Mucosa of stomach (tissue), 1 donor: ENCODE results near the gene MAPKBP1.

Experiments
- H3K27me3 ChIP-seq: one replicate; pipeline ENCODE4 v1.7.0; 2013; ENCODE audit warnings: mild to moderate bottlenecking, low read length; ENCODE audit not compliant: control insufficient read depth, insufficient read depth
- H3K36me3 ChIP-seq: one replicate; pipeline ENCODE4 v1.7.0; 2013; ENCODE audit warnings: low read length; ENCODE audit not compliant: control insufficient read depth, insufficient read depth
- H3K4me1 ChIP-seq: one replicate; pipeline ENCODE4 v1.7.0; 2013; ENCODE audit warnings: mild to moderate bottlenecking, low read length; ENCODE audit not compliant: control insufficient read depth, insufficient read depth
- H3K4me3 ChIP-seq: one replicate; pipeline ENCODE4 v1.7.0; 2013; ENCODE audit warnings: low read length
- H3K9ac ChIP-seq: one replicate; pipeline ENCODE4 v1.7.0; 2013; ENCODE audit warnings: mild to moderate bottlenecking, low read length, moderate library complexity
- H3K9me3 ChIP-seq: one replicate; pipeline ENCODE4 v1.7.0; 2013; ENCODE audit warnings: mild to moderate bottlenecking, low read length, moderate library complexity; ENCODE audit not compliant: control insufficient read depth
- donor health status: Pancreatic carcinoma.

MAPKBP1 gene

DNA sequence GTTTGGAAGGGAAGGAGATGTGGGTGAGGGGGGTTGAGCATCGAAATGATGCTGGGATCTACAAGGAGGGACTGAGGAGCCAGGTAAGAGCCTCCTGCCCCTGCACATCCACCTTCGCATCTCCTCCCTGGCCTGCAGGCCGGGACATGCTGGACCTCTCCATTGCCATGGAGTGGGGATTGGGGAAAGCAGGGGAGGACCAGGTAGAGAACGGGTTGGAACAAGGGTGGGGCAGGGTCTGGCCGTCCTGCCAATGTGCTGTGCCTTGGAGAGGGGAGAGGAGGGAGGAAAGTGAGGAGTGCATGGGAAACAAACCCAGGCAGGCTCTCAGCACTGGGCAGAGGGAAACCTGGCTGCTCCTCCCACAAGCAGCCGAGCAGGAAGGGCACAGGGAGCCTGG lies 74.9 kb downstream of the MAPKBP1 start:
- Histone ChIP-seq H3K36me3 (peaks cover 6% of the 10 kb centered on the region), H3K9me3 (no peaks in the 10 kb centered on the region), H3K4me3 (no peak overlapping the region), H3K27me3 (peaks cover 19% of the 10 kb centered on the region), H3K4me1 (no peaks in the 10 kb centered on the region), H3K9ac (no peak overlapping the region)

DNA sequence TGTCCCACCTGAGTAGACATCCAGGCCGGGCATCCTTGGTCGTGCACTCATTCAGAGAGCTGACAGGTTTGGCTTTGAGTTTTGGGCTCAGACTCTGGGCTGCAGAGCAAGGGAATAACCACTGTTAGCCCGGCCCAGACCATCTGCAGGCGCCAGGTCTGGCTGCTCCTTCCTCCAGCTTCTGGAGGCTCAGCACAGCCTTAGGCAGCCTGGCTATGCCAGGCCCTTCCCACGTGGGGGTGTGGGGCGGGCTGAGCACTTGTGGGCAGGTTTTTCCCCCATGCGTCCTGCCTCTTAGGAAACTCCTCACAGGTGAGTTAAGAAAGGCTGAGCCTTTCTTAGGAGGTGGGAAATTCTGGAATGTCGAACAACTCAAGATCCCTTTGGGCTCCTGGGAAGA lies 75.6 kb downstream of the MAPKBP1 start:
- H3K9me3 ChIP-seq: no peaks in the 10 kb centered on the region
- peaks cover 19% of the 10 kb centered on the region for H3K27me3 ChIP-seq
- no peaks in the 10 kb centered on the region for H3K4me1 ChIP-seq
- H3K9ac ChIP-seq: no peak overlapping the region
- H3K4me3 ChIP-seq: no peak overlapping the region
- peaks cover 6% of the 10 kb centered on the region for H3K36me3 ChIP-seq

DNA sequence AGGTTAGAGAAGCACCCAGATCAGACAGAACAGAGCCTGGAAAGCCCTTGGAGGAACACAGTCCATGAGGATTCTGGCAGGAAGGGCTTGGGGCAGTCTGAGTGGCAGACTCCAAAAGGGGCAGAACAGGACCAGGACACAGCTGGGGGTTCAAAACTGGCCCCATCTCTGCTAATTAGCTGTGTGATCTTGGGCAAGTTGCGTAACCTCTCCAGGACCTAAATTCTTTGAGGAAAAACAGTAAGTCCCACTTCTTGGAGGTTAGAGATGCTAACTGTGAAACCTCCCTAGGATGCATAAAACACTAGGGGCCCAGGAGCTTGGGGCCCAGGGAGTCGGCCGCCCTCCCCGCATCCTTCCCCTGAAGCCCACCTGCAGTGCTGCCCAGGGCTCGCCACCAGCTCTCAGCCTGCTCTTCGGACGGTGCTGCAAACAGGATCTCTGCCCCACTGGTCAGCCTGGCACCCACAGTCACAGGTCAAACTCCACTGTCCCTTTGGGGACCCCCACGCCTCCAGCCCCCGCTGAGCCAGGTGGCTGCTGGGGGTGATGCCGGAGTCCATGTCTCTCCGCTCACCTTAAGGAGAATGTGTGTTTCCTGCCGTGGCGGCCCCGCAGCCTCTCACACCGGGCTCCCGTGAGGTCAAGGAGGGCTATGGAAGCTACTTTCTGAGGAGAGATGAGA lies 76.3 kb downstream of the MAPKBP1 start:
- Histone ChIP-seq H3K27me3 (peaks cover 19% of the 10 kb centered on the region), H3K4me3 (no peak overlapping the region), H3K9ac (no peak overlapping the region), H3K4me1 (no peaks in the 10 kb centered on the region), H3K36me3 (peaks cover 6% of the 10 kb centered on the region), H3K9me3 (no peaks in the 10 kb centered on the region)

DNA sequence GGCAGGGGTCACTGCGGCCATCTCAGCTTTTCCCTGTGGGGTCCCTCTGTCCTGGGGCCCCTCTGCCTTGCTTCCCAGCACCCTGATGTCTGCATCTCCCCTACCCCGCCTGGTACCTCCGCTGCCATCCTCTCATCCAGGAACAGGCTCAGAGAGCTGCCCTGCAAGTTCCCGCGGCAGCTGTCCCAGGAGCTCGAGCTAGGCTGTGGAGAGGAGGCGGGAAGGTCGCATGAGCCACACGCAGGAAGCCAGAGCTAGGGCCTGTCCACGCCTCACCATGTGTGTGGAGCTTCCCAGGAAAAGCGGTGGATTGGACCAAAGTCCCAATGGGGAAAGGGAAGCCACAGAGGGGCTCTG lies 76.9 kb downstream of the MAPKBP1 start:
- no peak overlapping the region for H3K4me3 ChIP-seq
- H3K9ac ChIP-seq: no peak overlapping the region
- H3K36me3 ChIP-seq: peaks cover 6% of the 10 kb centered on the region
- no peaks in the 10 kb centered on the region for H3K9me3 ChIP-seq
- H3K4me1 ChIP-seq: no peaks in the 10 kb centered on the region
- H3K27me3 ChIP-seq: peaks cover 19% of the 10 kb centered on the region

DNA sequence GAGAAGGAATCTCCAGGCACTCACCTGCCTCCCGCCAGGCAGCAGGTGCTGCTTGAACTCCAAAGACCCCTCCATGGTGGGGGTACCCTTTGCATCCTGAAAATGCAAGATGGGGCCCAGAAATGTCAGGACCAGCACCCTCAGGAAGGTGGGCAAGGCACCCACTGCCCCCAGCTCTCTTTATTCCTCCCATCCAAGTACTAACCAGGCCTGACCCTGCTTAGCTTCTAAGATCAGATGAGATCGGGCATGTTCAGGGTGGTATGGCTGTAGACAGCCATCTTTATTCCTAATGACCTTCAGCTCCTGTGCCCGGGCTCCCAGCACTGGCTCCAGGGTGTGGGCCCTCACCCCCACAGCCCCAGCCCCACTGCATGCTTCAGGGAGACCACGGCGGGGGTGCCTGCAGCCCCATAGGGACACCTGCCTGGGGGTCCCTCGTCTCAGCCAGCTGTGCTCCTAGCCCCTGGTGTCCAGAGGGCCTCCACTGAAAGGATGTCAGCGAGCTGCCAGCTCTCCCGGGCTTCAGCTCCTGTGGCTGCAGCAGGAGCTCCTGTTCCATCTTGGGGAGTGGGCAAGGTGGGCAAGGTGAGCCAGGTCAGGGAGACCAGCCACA lies 77.6 kb downstream of the MAPKBP1 start:
- peaks cover 19% of the 10 kb centered on the region for H3K27me3 ChIP-seq
- H3K9me3 ChIP-seq: no peaks in the 10 kb centered on the region
- peaks cover 6% of the 10 kb centered on the region for H3K36me3 ChIP-seq
- no peaks in the 10 kb centered on the region for H3K4me1 ChIP-seq
- no peak overlapping the region for H3K9ac ChIP-seq
- no peak overlapping the region for H3K4me3 ChIP-seq

DNA sequence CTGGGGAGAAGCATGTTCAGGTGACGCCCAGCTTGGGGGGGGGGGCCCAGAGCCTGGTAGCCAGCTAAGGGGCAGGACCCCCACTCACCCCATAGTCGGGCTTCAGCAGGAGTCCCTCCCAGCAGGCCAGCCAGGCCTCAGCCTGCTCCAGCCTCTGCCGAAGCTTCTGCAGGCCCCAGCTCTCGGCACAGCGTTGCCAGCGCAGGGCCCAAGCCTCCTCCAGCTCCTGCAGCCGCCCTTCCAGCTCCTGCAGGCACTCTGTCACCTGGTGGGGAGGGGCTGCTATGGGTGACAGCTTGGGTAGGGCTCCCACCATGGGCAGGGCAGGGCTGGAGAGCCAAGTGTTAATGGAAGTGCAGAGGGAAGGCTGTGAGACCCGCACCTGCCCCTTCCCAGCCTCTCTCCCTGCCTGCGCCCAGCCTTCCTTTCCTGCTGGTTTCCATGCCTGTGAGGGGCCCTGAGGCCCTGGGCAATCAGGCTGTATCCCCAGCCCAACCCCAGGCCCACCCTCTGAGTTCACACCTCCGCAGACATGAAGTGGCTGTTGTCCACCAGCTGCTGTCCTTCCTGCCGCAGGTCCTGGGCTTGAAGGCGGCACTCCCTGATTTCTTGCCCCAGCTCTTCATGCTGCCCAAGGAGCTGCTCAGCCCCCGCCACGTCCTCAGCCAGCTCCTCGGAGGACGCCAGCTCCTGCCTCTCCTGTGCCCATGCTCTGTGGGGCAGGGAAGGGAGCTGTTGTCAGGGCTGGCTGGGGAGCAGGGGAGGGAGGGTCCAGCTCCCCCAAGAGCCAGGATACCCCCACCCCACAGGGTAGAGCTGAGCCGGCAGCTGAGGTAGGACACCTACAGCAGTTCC lies 78.7 kb downstream of the MAPKBP1 start:
- Histone ChIP-seq H3K4me3 (no peak overlapping the region), H3K27me3 (peaks cover 19% of the 10 kb centered on the region), H3K9ac (no peak overlapping the region), H3K4me1 (no peaks in the 10 kb centered on the region), H3K36me3 (peaks cover 5% of the 10 kb centered on the region), H3K9me3 (no peaks in the 10 kb centered on the region)

DNA sequence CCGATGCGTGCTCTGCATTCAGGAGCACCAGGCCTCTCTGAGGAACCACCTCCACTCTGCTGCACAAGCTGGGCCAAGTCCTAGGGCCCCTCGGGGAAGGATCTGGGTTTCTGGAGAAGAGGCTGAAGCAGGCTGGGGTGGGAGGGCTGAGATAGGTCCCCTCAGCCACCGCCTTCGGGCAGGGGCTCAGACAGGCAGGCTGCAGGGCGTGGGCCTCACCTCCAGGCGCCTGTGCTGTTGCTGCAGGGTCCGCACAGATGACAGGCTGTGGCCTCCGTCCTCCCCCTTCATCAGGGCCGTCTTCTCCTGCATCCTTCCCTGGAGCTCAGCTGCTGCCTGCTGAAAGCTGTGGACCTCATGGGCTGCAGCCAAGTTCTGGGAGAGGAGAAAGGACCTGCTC lies 79.5 kb downstream of the MAPKBP1 start:
- Histone ChIP-seq H3K9me3 (no peaks in the 10 kb centered on the region), H3K4me3 (no peak overlapping the region), H3K27me3 (peaks cover 19% of the 10 kb centered on the region), H3K4me1 (no peaks in the 10 kb centered on the region), H3K9ac (no peak overlapping the region), H3K36me3 (no peaks in the 10 kb centered on the region)

DNA sequence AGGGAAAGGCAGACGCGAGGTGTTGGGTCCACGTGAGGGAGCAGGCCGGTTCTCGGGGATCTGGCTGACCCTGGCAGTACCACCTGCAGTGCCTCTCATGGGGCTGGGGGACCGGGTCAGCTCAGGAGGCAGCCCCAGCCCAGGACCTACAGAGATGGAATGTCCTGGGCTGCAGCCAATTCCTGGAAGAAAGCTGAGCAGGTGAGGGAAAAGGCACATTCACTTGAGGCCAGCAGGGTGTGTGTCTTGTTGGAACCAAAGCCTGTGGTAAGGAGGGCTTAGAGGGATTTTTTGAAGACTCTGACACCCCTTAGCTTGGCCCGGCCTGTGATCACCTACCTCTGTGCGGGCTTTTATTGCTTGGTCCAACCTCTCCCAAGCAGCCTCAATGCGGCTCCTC lies 80.2 kb downstream of the MAPKBP1 start:
- Histone ChIP-seq H3K36me3 (no peaks in the 10 kb centered on the region), H3K4me3 (no peak overlapping the region), H3K4me1 (no peaks in the 10 kb centered on the region), H3K9me3 (no peaks in the 10 kb centered on the region), H3K27me3 (peaks cover 19% of the 10 kb centered on the region), H3K9ac (no peak overlapping the region)

DNA sequence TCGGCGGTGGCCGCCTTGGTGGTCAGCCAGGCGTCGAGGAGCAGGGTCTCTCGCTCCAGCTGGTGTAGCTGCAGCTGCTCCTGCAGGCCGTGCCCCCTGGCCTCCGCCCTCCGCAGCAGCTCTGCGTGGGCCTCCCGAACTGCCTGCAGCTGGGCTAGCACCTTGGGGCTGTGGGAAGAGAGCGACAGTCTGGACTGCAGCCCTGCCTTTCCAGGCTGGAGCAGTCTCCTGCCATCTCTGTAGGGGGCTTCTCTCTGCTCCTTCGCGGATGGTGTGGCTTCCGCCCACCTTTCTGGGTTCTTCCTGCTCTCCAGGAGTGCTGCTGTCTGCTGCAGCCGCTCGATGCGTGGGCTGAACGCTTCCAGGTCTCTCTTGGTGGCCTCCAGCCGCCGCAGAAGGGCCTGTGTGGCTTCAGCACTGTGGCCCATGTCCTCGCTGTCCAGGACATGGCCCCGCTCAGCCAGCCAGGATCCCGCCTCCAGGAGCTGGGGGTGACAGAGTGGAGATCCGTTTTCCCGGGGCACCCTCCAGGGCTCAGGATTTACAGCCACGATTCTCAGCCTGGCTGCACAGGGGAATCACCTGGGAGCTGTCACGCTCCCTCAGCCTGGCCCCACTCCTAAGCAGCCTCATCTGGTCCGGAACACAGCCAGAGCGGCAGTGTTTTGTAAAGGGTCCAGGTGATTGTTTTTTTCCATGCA lies 81.1 kb downstream of the MAPKBP1 start:
- Histone ChIP-seq H3K27me3 (peaks cover 19% of the 10 kb centered on the region), H3K4me1 (no peaks in the 10 kb centered on the region), H3K9me3 (no peaks in the 10 kb centered on the region), H3K9ac (no peak overlapping the region), H3K36me3 (no peaks in the 10 kb centered on the region), H3K4me3 (no peak overlapping the region)

DNA sequence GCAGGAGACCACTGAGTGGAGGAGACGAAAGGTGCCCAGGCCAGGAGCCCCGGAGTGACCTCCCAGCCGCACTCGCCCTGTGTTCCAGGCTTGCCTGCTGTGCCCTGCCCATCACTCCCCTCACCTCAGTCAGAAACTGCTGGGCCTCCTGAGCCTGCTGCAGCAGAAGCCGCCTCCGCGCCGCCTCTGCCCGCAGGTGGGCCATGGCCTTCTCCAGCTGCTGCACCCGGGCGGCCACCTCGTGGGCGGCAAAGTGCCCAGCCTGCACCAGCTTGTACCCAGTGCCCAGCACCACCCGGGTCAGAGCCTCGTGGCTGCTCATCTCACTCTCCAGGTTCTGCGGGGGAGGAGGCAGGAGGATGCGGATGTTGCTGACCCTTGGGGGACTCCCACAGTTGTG lies 82.0 kb downstream of the MAPKBP1 start:
- Histone ChIP-seq H3K4me3 (no peak overlapping the region), H3K27me3 (peaks cover 19% of the 10 kb centered on the region), H3K4me1 (no peaks in the 10 kb centered on the region), H3K9me3 (no peaks in the 10 kb centered on the region), H3K9ac (no peak overlapping the region), H3K36me3 (no peaks in the 10 kb centered on the region)

DNA sequence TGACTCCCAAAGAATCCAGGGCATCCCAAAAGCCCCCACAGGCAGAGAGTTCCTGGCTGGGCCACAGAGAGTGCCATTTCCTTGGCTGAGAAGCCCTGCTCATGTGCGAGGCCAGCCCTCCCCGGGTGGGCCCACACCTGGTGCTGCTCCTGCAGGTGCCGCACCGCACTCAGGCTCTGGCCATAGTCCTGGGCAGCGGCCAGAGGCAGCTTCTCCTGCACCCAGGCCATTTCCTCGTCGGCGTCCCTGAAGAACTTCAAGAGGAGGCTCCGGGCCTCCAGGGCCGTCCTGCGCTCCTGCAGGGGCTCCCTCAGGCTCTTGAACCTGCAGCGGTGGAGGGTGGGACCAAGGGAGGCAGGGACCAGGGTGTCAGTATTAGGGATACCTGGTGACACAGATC lies 82.4 kb downstream of the MAPKBP1 start:
- Histone ChIP-seq H3K4me3 (no peak overlapping the region), H3K27me3 (peaks cover 16% of the 10 kb centered on the region), H3K36me3 (no peaks in the 10 kb centered on the region), H3K9me3 (no peaks in the 10 kb centered on the region), H3K9ac (no peak overlapping the region), H3K4me1 (no peaks in the 10 kb centered on the region)

DNA sequence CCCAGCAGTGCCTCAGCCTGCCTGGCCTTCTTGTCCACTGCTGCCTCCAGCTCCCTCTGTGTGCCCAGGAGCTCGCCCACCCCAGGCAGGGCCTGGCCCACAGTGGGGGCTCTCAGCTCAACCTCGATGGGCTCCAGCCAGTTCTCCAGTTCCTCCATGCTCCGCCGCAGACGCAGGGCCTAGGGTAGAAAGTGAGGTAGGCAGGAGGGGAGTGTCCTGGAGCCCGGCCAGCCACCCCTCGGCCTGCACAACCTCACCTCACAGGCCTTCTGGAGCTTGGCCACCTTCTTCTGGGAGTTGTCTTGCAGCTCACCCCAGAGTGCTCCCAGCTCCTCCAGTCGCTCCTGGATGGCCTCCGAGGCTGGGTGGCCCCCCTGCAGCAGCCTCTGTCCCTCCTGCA lies 83.0 kb downstream of the MAPKBP1 start:
- H3K36me3 ChIP-seq: no peaks in the 10 kb centered on the region
- no peak overlapping the region for H3K4me3 ChIP-seq
- peaks cover 1% of the 10 kb centered on the region for H3K4me1 ChIP-seq
- H3K27me3 ChIP-seq: peaks cover 11% of the 10 kb centered on the region
- H3K9me3 ChIP-seq: no peaks in the 10 kb centered on the region
- H3K9ac ChIP-seq: no peak overlapping the region
